ENCODE results near the gene CCDC92B.

CCDC92B gene

DNA sequence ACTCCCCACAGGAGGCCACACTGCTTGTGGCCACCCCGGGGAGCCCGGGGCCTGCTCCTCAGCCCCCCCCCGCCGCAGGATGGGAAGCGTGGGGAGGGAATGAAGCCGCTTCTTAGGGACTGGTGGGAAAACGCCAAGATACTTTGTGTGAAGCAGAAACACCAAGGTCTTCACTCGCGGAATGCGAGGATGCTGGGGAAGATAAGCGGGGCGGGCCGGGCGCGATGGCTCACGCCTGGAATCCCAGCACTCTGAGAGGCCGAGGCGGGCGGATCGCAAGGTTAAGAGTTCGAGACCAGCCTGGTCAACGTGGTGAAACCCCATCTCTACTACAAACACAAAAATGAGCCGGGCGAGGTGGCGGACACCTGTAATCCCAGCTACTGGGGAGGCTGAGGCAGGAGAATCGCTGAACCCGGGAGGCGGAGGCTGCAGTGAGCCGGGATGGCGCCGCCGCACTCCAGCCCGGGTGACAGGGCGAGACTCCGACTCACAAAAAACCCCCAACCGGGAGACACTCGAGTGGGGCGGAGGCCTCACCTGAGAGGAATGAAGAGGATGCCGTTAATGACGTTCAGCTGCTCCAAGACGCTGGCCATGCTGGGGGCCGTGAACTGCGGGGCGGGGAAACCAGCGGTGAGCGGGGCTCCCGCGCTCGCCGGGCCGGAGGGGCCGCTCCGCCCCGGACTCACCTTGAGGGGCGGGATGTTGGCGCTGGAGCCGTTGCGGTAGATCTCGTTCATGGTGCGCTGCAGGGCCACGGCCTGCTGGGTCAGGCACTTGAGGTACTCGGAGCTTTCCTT is 58.2 kb downstream of the CCDC92B start:
- no peak for DNase-seq (ENCODE audit: low read depth)
- TF ChIP-seq, protein P1, sequence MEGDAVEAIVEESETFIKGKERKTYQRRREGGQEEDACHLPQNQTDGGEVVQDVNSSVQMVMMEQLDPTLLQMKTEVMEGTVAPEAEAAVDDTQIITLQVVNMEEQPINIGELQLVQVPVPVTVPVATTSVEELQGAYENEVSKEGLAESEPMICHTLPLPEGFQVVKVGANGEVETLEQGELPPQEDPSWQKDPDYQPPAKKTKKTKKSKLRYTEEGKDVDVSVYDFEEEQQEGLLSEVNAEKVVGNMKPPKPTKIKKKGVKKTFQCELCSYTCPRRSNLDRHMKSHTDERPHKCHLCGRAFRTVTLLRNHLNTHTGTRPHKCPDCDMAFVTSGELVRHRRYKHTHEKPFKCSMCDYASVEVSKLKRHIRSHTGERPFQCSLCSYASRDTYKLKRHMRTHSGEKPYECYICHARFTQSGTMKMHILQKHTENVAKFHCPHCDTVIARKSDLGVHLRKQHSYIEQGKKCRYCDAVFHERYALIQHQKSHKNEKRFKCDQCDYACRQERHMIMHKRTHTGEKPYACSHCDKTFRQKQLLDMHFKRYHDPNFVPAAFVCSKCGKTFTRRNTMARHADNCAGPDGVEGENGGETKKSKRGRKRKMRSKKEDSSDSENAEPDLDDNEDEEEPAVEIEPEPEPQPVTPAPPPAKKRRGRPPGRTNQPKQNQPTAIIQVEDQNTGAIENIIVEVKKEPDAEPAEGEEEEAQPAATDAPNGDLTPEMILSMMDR (conservative IDR thresholded peaks at IDR 0.05; ENCODE audit: low read length), result no peak
- H3K4me3 ChIP-seq (ENCODE audit: low read length), result no peak overlapping the region

DNA sequence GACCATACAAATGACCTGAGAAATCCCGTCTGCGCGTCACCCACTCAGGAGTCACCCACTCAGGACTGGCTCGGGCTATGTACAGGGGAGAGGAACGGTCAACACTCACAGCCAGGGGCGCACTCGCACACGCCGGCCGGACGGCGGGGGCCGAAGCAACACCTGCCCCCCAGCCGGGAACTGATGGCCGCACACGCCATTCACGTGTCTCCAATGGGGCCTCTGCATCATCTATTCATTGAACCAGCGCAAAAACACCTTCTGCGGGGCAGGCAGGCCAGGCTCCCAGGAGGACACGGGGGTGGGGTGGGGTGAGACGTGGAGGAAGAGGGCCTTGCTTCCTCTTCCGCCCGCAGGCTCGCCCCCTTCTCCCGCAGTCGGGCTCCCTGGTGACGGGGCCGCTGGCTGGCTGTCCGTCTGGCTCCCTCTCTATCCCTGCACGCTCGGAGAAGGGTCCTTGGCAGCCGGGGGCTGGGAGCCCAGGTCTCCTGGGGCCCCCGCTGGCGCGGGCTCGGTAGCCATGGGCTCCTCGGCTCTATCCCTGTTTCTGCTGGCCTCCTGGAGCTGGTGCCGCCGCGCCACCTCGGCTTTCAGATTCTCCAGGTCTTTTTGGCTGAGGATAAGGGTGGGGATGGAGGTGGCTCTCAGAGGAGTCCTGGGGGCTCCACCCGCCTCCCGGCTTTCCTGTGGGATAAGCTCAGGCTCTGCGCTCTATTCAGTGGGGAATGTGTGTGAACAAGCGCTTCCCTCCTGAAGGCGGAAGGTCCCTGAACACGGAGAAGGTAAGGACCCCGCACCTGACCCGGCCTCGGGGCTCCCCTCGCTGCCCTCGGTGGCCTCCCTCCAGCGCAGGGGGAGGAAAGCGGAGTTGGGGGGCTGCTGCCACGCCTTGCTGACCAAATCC is 59.0 kb downstream of the CCDC92B start:
- DNase-seq (ENCODE audit: low read depth), result no peak
- H3K4me3 ChIP-seq (ENCODE audit: low read length), result no peak overlapping the region
- TF ChIP-seq, protein P1 (conservative IDR thresholded peaks at IDR 0.05; ENCODE audit: low read length), result no peak

DNA sequence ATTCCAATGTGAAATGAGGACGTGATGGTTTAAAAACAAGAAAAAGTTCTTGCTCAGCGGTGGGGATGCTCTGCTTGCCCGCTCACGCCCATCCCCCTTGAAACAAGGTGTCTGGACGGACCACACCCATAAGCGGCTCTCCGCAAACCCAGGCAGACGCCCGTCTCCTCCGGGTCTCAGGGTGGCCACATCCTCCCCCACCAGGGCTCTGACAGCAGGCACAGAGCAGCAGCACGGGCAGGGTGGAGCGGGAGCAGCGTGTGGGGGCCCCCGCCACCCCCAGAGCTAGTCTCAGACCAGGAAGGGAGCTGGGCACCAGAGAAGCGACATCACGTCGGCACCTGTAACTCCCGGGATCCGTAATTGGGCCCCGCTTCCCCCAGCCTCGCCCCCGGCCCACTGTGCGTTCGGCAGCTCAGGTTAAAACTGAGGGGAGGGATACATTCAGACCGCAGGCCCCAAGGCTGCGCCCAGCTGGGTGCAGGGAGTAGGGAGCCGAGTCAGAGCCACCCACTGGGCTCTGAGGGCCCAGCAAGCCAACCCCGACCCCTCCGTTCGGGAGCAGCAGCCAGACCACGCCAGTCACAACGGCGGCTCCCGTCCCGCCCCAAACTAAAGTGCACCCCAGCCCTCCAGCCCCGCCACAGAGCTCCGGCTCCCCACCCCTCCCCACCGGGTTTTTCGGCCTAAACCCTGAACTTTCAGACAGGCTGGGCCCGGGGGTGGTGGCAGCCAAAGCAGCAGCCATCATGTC is 59.9 kb downstream of the CCDC92B start:
- no peak for DNase-seq (ENCODE audit: low read depth)
- H3K4me3 ChIP-seq (ENCODE audit: low read length), result no peak overlapping the region
- TF ChIP-seq, protein P1 (conservative IDR thresholded peaks at IDR 0.05; ENCODE audit: low read length), result no peak

DNA sequence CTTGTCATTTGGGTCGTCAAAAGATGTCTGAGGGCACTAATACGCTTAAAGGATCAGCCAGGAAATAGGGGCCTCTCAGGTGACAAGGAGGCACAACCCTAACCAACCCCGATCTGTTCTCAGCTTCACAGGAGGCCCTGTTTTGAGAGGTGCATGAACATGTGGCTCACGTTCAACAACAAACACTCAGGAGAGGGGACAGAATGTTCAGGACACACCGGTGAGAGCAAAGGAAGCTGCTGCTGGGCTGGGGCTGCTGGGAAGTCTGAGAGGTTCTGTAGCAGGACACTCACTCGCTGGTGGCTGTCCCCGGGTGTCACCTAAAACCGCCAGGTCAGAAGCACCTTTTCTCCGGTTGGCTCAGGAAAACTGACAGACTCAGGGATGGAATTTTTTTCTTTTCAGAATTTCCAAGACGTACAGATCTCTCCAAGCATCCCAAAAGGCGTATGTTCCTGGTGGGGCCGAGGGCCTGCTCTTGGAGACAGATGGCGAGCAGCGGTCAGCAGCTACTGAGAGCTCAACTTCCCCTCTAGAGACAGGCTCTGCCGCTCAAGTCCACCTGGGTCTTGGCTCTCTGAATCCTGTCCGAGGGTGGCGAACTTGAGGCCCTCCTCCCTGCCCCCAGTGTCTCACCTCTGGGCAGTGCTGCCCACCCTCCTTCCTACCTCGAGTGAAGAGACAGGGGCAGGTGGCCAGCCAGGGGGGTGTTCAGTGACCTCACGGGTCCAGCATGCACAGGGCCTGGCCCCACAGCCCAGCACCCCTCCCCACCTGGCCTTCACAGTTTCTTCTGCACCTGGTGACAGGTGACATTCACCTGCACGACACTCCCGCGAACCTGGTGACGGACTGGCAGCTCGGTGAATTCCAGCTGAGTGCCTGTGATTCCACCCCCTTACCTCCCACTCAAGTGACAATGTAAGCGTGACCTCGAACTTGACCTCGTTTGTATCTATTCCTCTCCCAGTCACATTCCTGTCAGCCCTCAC is 60.8 kb downstream of the CCDC92B start:
- TF ChIP-seq, protein P1 (conservative IDR thresholded peaks at IDR 0.05; ENCODE audit: low read length), result no peak
- no peak for DNase-seq (ENCODE audit: low read depth)
- no peak overlapping the region for H3K4me3 ChIP-seq (ENCODE audit: low read length)

DNA sequence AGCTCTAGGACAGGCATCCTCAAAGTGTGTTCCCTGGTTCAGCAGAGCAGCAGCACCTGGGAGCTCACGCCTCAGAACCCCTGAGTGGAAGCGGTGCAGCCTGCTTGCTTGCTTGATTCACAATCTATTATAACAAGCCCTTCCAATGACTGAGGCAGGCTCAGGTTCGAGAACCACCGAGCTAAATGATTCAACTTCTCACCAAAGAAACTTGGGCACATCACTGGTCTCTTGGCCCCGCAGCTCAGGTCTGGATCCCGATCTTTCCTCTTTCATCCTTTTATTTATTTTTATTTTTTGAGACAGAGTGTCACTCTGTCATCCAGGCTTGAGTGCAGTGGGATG is 62.4 kb downstream of the CCDC92B start:
- TF ChIP-seq, protein P1 (conservative IDR thresholded peaks at IDR 0.05; ENCODE audit: low read length), result no peak
- no peak overlapping the region for H3K4me3 ChIP-seq (ENCODE audit: low read length)
- DNase-seq (ENCODE audit: low read depth), result no peak

DNA sequence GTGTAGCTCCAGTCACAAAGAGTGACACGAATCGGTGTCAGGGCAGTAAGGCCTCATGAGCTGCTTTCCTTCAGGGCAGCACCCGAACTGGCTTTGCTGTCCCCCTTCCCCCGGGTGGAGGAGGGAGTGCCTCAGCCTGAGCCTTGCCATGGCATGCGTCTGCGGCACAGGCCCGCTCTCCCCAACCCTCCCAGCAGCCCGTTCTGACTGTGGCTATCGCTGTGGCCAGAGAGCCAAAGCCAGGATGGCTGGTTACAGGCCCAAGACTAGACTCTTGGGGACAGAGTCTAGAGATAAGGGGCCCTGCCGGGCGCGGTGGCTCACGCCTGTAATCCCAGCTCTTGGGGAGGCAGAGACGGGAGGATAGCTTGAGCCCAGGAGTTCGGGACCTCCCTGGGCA is 63.8 kb downstream of the CCDC92B start:
- no peak overlapping the region for H3K4me3 ChIP-seq (ENCODE audit: low read length)
- DNase-seq (ENCODE audit: low read depth), result no peak
- TF ChIP-seq, protein P1 (conservative IDR thresholded peaks at IDR 0.05; ENCODE audit: low read length), result no peak
